ENCODE results near the gene TBC1D26. TPM values are rescaled to one million over a fixed set of nuclear protein-coding genes. Genes with fewer than 3 reads are reported as not detected.
"Not testable (repeated sequence)": the region's sequence is repeated elsewhere in the genome, so short reads cannot be mapped to it uniquely, and the experiment has no call there.

The TBC1D26 gene
- total RNA-seq, 1 experiment from 2014 or later, result not detected

GRCh38 chr17:15742921-15743320 lies 10.8 kb downstream of the TBC1D26 start:
- DNase-seq (ENCODE audit: low spot score), result no peak

GRCh38 chr17:15744074-15744676 lies 12.1 kb downstream of the TBC1D26 start:
- DNase-seq (ENCODE audit: low spot score), result no peak

- DNase-seq (ENCODE audit: low spot score), result no peak
Measured at GRCh38 chr17:15744885-15745284, 12.8 kb downstream of the TBC1D26 start.

GRCh38 chr17:15749403-15749802 lies 17.3 kb downstream of the TBC1D26 start:
- not testable (repeated sequence) for DNase-seq (ENCODE audit: low spot score)

- not testable (repeated sequence) for DNase-seq (ENCODE audit: low spot score)
Measured at GRCh38 chr17:15768865-15769533, 36.9 kb downstream of the TBC1D26 start.

GRCh38 chr17:15770679-15771078 lies 38.6 kb downstream of the TBC1D26 start:
- DNase-seq (ENCODE audit: low spot score), result not testable (repeated sequence)

- DNase-seq (ENCODE audit: low spot score), result no peak
Measured at GRCh38 chr17:15776871-15777270, 44.8 kb downstream of the TBC1D26 start.

- no peak for DNase-seq (ENCODE audit: low spot score)
Measured at GRCh38 chr17:15777297-15777696, 45.2 kb downstream of the TBC1D26 start.

GRCh38 chr17:15777717-15778116 lies 45.6 kb downstream of the TBC1D26 start:
- DNase-seq (ENCODE audit: low spot score), result no peak

GRCh38 chr17:15779119-15779518 lies 47.0 kb downstream of the TBC1D26 start:
- no peak for DNase-seq (ENCODE audit: low spot score)

- no peak for DNase-seq (ENCODE audit: low spot score)
Measured at GRCh38 chr17:15780188-15780587, 48.1 kb downstream of the TBC1D26 start.

- no peak for DNase-seq (ENCODE audit: low spot score)
Measured at GRCh38 chr17:15782866-15783265, 50.8 kb downstream of the TBC1D26 start.

GRCh38 chr17:15783461-15783860 lies 51.4 kb downstream of the TBC1D26 start:
- no peak for DNase-seq (ENCODE audit: low spot score)

- not testable (repeated sequence) for DNase-seq (ENCODE audit: low spot score)
Measured at GRCh38 chr17:15784351-15784750, 52.3 kb downstream of the TBC1D26 start.

- not testable (repeated sequence) for DNase-seq (ENCODE audit: low spot score)
Measured at GRCh38 chr17:15787363-15788075, 55.4 kb downstream of the TBC1D26 start.

- DNase-seq (ENCODE audit: low spot score), result not testable (repeated sequence)
Measured at GRCh38 chr17:15788365-15788764, 56.3 kb downstream of the TBC1D26 start.

Small RNAs within 50 kb of the gene (small RNA-seq; reads per million reads assigned to genes)
- not detected for gene AC015922.1
- gene RNA5SP436, result 1.4 reads per million, percentile 50 among the genes with 10 or more reads in this experiment

Other genes with a start within 250 kb of the TBC1D26 start
- gene TVP23C, start 168.8 kb upstream of the TBC1D26 start, total RNA-seq (2014; rRNA removed; shearing (Covaris generic)), result 4.6 and 5.0 TPM in 2 replicates
- gene FBXW10B, start 112.6 kb upstream of the TBC1D26 start, total RNA-seq (2014; rRNA removed; shearing (Covaris generic)), result 0.31 and 0.43 TPM in 2 replicates
- gene TRIM16, start 48.0 kb upstream of the TBC1D26 start, total RNA-seq (2014; rRNA removed; shearing (Covaris generic)), result 38.4 and 41.7 TPM in 2 replicates
- 4.6 and 14.1 TPM in 2 replicates for gene ZNF286A, start 32.5 kb upstream of the TBC1D26 start, total RNA-seq (2014; rRNA removed; shearing (Covaris generic))
- gene ADORA2B, start 212.8 kb downstream of the TBC1D26 start, total RNA-seq (2014; rRNA removed; shearing (Covaris generic)), result 5.3 and 8.2 TPM in 2 replicates

Data from HT-29 (cell line).